ENCODE data around the gene BCL2L15.

The BCL2L15 gene

GRCh38 chr1:113872219-113872935, 15.0 kb downstream of the BCL2L15 start:
- peak; percentile 39 for DNase-seq
- H3K36me3 Mint-ChIP-seq: peaks cover 29% of the 10 kb centered on the region
- H3K4me3 Mint-ChIP-seq: peak overlapping the region; percentile 87
- H3K4me1 Mint-ChIP-seq: peaks cover 76% of the 10 kb centered on the region
- CTCF ChIA-PET: interaction anchor here (1.1 kb wide), 1 partner anchor 32 kb away, joined by 11 read pairs; the partner anchor contains the start of gene AP4B1
- peak overlapping the region; percentile 95 for H3K27ac Mint-ChIP-seq
- H3K9me3 Mint-ChIP-seq: no peaks in the 10 kb centered on the region
- H3K27me3 Mint-ChIP-seq: no peaks in the 10 kb centered on the region

- peak; percentile 88 for DNase-seq
- H3K36me3 Mint-ChIP-seq: peaks cover 29% of the 10 kb centered on the region
- H3K4me3 Mint-ChIP-seq: peak within 1 kb of the TSS; percentile 87
- peaks cover 80% of the 10 kb centered on the region for H3K4me1 Mint-ChIP-seq
- H3K27ac Mint-ChIP-seq: peak within 1 kb of the TSS; percentile 95
- H3K9me3 Mint-ChIP-seq: no peaks in the 10 kb centered on the region
- CTCF ChIA-PET: interaction anchor here (1.1 kb wide), 1 partner anchor 32 kb away, joined by 11 read pairs; the partner anchor contains the start of gene AP4B1
- H3K27me3 Mint-ChIP-seq: no peaks in the 10 kb centered on the region
These were observed 15.7 kb downstream of the BCL2L15 start, which contains the start of gene PTPN22 for GRCh38 chr1:113871597-113872113. Gene PTPN22 (minus strand): TSS chr1:113871712.

- Mint-ChIP-seq H3K27ac (peak overlapping the region; percentile 95), H3K27me3 (no peaks in the 10 kb centered on the region), H3K36me3 (peaks cover 33% of the 10 kb centered on the region), H3K4me1 (peaks cover 79% of the 10 kb centered on the region), H3K9me3 (no peaks in the 10 kb centered on the region), H3K4me3 (peak overlapping the region; percentile 87)
- CTCF ChIA-PET: interaction anchor here (0.8 to 3.3 kb wide), 5 partner anchors 10 to 59 kb away, joined by 3 to 18 read pairs (median 4); partner anchors contain the start of gene HIPK1
- peak; percentile 51 for DNase-seq
These were observed 16.6 kb downstream of the BCL2L15 start for GRCh38 chr1:113870778-113871177.

- H3K4me1 Mint-ChIP-seq: peaks cover 67% of the 10 kb centered on the region
- DNase-seq: no peak
These were observed 18.8 kb downstream of the BCL2L15 start for GRCh38 chr1:113868387-113869083.

GRCh38 chr1:113861641-113862040, 25.7 kb downstream of the BCL2L15 start:
- Mint-ChIP-seq H3K4me1 (peaks cover 48% of the 10 kb centered on the region), H3K36me3 (peaks cover 55% of the 10 kb centered on the region), H3K27ac (no peak overlapping the region), H3K27me3 (no peaks in the 10 kb centered on the region), H3K9me3 (no peaks in the 10 kb centered on the region), H3K4me3 (no peak overlapping the region)
- CTCF ChIA-PET: interaction anchor here (2.8 kb wide), 1 partner anchor 26 kb away, joined by 13 read pairs; no protein-coding TSS in a partner anchor
- no peak for DNase-seq

More at GRCh38 chr1:113868387-113869083, 18.8 kb downstream of the BCL2L15 start:
- H3K9me3 Mint-ChIP-seq: no peaks in the 10 kb centered on the region
- H3K27ac Mint-ChIP-seq: peak overlapping the region; percentile 72
- no peaks in the 10 kb centered on the region for H3K27me3 Mint-ChIP-seq
- CTCF ChIA-PET: interaction anchor here (0.6 to 3.3 kb wide), 9 partner anchors 9 to 109 kb away, joined by 3 to 22 read pairs (median 6); partner anchors contain the start of genes AP4B1 and HIPK1
- peaks cover 44% of the 10 kb centered on the region for H3K36me3 Mint-ChIP-seq
- H3K4me3 Mint-ChIP-seq: peak overlapping the region; percentile 87

GRCh38 chr1:113860891-113861290, 26.5 kb downstream of the BCL2L15 start:
- no peak for DNase-seq
- Mint-ChIP-seq H3K4me3 (no peak overlapping the region), H3K27ac (no peak overlapping the region), H3K4me1 (peaks cover 46% of the 10 kb centered on the region), H3K27me3 (no peaks in the 10 kb centered on the region), H3K9me3 (no peaks in the 10 kb centered on the region), H3K36me3 (peaks cover 59% of the 10 kb centered on the region)
- CTCF ChIA-PET: interaction anchor here (1.2 to 2.8 kb wide), 5 partner anchors 8 to 25 kb away, joined by 3 to 13 read pairs (median 5); no protein-coding TSS in a partner anchor

- H3K27me3 Mint-ChIP-seq: no peaks in the 10 kb centered on the region
- CTCF ChIA-PET: interaction anchor here (1.0 to 2.8 kb wide), 5 partner anchors 9 to 86 kb away, joined by 3 to 13 read pairs (median 5); no protein-coding TSS in a partner anchor
- H3K9me3 Mint-ChIP-seq: no peaks in the 10 kb centered on the region
- peaks cover 63% of the 10 kb centered on the region for H3K36me3 Mint-ChIP-seq
- H3K27ac Mint-ChIP-seq: peak overlapping the region; percentile 77
- H3K4me1 Mint-ChIP-seq: peaks cover 36% of the 10 kb centered on the region
- no peak overlapping the region for H3K4me3 Mint-ChIP-seq
- DNase-seq: no peak
These were observed 27.8 kb downstream of the BCL2L15 start for GRCh38 chr1:113859478-113860175.

- H3K4me1 Mint-ChIP-seq: peaks cover 36% of the 10 kb centered on the region
- CTCF ChIA-PET: interaction anchor here (0.8 to 2.8 kb wide), 3 partner anchors 10 to 23 kb away, joined by 3 to 13 read pairs (median 7); no protein-coding TSS in a partner anchor
These were observed 28.4 kb downstream of the BCL2L15 start for GRCh38 chr1:113858982-113859381.

GRCh38 chr1:113858418-113858817, 29.0 kb downstream of the BCL2L15 start:
- no peak for DNase-seq
- Mint-ChIP-seq H3K9me3 (no peaks in the 10 kb centered on the region), H3K4me1 (peaks cover 35% of the 10 kb centered on the region), H3K27ac (no peak overlapping the region), H3K27me3 (no peaks in the 10 kb centered on the region), H3K36me3 (peaks cover 59% of the 10 kb centered on the region), H3K4me3 (no peak overlapping the region)
- CTCF ChIA-PET: interaction anchor here (0.8 to 2.4 kb wide), 2 partner anchors 10 to 12 kb away, joined by 3 to 7 read pairs; no protein-coding TSS in a partner anchor

More at GRCh38 chr1:113858982-113859381, 28.4 kb downstream of the BCL2L15 start:
- Mint-ChIP-seq H3K9me3 (no peaks in the 10 kb centered on the region), H3K36me3 (peaks cover 63% of the 10 kb centered on the region), H3K27me3 (no peaks in the 10 kb centered on the region), H3K4me3 (no peak overlapping the region), H3K27ac (peak overlapping the region; percentile 11)
- DNase-seq: no peak

GRCh38 chr1:113857776-113858175, 29.6 kb downstream of the BCL2L15 start:
- Mint-ChIP-seq H3K27ac (no peak overlapping the region), H3K4me1 (peaks cover 31% of the 10 kb centered on the region), H3K9me3 (no peaks in the 10 kb centered on the region), H3K27me3 (no peaks in the 10 kb centered on the region), H3K4me3 (no peak overlapping the region), H3K36me3 (peaks cover 54% of the 10 kb centered on the region)
- CTCF ChIA-PET: no interaction called here
- no peak for DNase-seq

GRCh38 chr1:113856401-113856790, 31.0 kb downstream of the BCL2L15 start:
- CTCF ChIA-PET: interaction anchor here (1.0 to 1.7 kb wide), 2 partner anchors 11 to 12 kb away, joined by 4 to 7 read pairs; no protein-coding TSS in a partner anchor
- H3K9me3 Mint-ChIP-seq: no peaks in the 10 kb centered on the region
- peaks cover 23% of the 10 kb centered on the region for H3K4me1 Mint-ChIP-seq
- no peaks in the 10 kb centered on the region for H3K27me3 Mint-ChIP-seq
- peaks cover 56% of the 10 kb centered on the region for H3K36me3 Mint-ChIP-seq
- no peak overlapping the region for H3K27ac Mint-ChIP-seq
- no peak overlapping the region for H3K4me3 Mint-ChIP-seq
- no peak for DNase-seq

- no peaks in the 10 kb centered on the region for H3K9me3 Mint-ChIP-seq
- no peak overlapping the region for H3K27ac Mint-ChIP-seq
- peaks cover 58% of the 10 kb centered on the region for H3K36me3 Mint-ChIP-seq
- CTCF ChIA-PET: interaction anchor here (1.7 kb wide), 1 partner anchor 13 kb away, joined by 7 read pairs; no protein-coding TSS in a partner anchor
- no peak overlapping the region for H3K4me3 Mint-ChIP-seq
- H3K4me1 Mint-ChIP-seq: peaks cover 21% of the 10 kb centered on the region
- no peaks in the 10 kb centered on the region for H3K27me3 Mint-ChIP-seq
- DNase-seq: no peak
These were observed 31.6 kb downstream of the BCL2L15 start for GRCh38 chr1:113855630-113856400.

- peaks cover 17% of the 10 kb centered on the region for H3K4me1 Mint-ChIP-seq
- no peaks in the 10 kb centered on the region for H3K27me3 Mint-ChIP-seq
- H3K27ac Mint-ChIP-seq: no peak overlapping the region
- CTCF ChIA-PET: no interaction called here
- no peaks in the 10 kb centered on the region for H3K9me3 Mint-ChIP-seq
- no peak for DNase-seq
- H3K36me3 Mint-ChIP-seq: peaks cover 66% of the 10 kb centered on the region
- H3K4me3 Mint-ChIP-seq: no peak overlapping the region
These were observed 33.1 kb downstream of the BCL2L15 start for GRCh38 chr1:113854234-113854633.

Measured in activated naive CD4-positive, alpha-beta T cell treated with anti-CD3 and anti-CD28 coated beads, Interleukin-2, amount 10 ng/mL, durations not matched to agents 7 days and 5 days (primary cell).